ENCODE results near the gene OPN1SW. TPM values are rescaled to one million over a fixed set of nuclear protein-coding genes. Genes with fewer than 3 reads are reported as not detected.
A peak's percentile ranks its signal among the peaks of the same experiment; 100 is the strongest.

OPN1SW gene
- total and polyA plus RNA-seq, 9 of the 15 experiments (the other 6 are each of a cell fraction or from before 2014, with no cell fraction given), result 0.84 to 1.0 TPM; not detected in 7

- TF ChIP-seq, protein P1, sequence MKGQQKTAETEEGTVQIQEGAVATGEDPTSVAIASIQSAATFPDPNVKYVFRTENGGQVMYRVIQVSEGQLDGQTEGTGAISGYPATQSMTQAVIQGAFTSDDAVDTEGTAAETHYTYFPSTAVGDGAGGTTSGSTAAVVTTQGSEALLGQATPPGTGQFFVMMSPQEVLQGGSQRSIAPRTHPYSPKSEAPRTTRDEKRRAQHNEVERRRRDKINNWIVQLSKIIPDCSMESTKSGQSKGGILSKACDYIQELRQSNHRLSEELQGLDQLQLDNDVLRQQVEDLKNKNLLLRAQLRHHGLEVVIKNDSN (CRISPR knock-in tag; IDR thresholded peaks at IDR 0.05), result peak; percentile 66
- TF ChIP-seq TFAM (CRISPR knock-in tag; conservative IDR thresholded peaks at IDR 0.05), result no peak
- TF ChIP-seq ZNF764 (CRISPR knock-in tag; IDR thresholded peaks at IDR 0.05; ENCODE audit: low read depth), result no peak
- no peak for TF ChIP-seq CUX1 (CRISPR knock-in tag; IDR thresholded peaks at IDR 0.05)
- TF ChIP-seq MYC (IDR thresholded peaks at IDR 0.05; ENCODE audit: low read depth, low read length), result peak; percentile 69; the same call in 1 of the 2 replicates
- TF ChIP-seq MYC (CRISPR knock-in tag; IDR thresholded peaks at IDR 0.05; ENCODE audit: borderline replicate concordance, low read depth), result peak; percentile 17; the same call in 1 of the 2 replicates
- TF ChIP-seq CTBP1 (IDR thresholded peaks at IDR 0.05; ENCODE audit: borderline replicate concordance), result 0 out of 2 replicates have a peak, but pooled peaks have one; percentile 10
- peak; percentile 46; the same call in 1 of the 2 replicates for TF ChIP-seq ZNF76 (CRISPR knock-in tag; IDR thresholded peaks at IDR 0.05; ENCODE audit: borderline replicate concordance)
- TF ChIP-seq KLF6 (CRISPR knock-in tag; IDR thresholded peaks at IDR 0.05; ENCODE audit: borderline replicate concordance), result peak; percentile 63; the same call in 1 of the 2 replicates
- TF ChIP-seq ATF7 (IDR thresholded peaks at IDR 0.05), result 0 out of 2 replicates have a peak, but pooled peaks have one; percentile 9
- 0 out of 2 replicates have a peak, but pooled peaks have one; percentile 7 for TF ChIP-seq ZNF384 (IDR thresholded peaks at IDR 0.05; ENCODE audit: low read depth, low read length)
- TF ChIP-seq MAZ (CRISPR knock-in tag; conservative IDR thresholded peaks at IDR 0.05 in 1 of 2, IDR thresholded peaks at IDR 0.05 in 1 of 2), result peak in 1 of 2 experiments; percentile 39; a peak in 1 of 4 replicates
- no peak; the same call in 1 of the 2 replicates for TF ChIP-seq ZNF583 (CRISPR knock-in tag; IDR thresholded peaks at IDR 0.05)
- TF ChIP-seq SAP30 (IDR thresholded peaks at IDR 0.05; ENCODE audit: borderline replicate concordance, insufficient read depth, low read depth, low read length, poor library complexity, severe bottlenecking), result peak; percentile 40
- peak; percentile 54; the same call in 1 of the 2 replicates for TF ChIP-seq CREB3L1 (IDR thresholded peaks at IDR 0.05; ENCODE audit: borderline replicate concordance, low read depth)
- peak; percentile 64; the same call in 1 of the 2 replicates for TF ChIP-seq KLF13 (tag; IDR thresholded peaks at IDR 0.05; ENCODE audit: borderline replicate concordance, low read depth)
- TF ChIP-seq FOXK2 (conservative IDR thresholded peaks at IDR 0.05 in 1 of 2, IDR thresholded peaks at IDR 0.05 in 1 of 2; ENCODE audit: low read depth in 2 of 2), result no peak
- TF ChIP-seq KLF10 (CRISPR knock-in tag; IDR thresholded peaks at IDR 0.05), result no peak
Observed at GRCh38 chr7:128792471-128793180, 17.0 kb upstream of the OPN1SW start (continued).

Data from K562 (cell line).